GM19099 (cell line): ENCODE data around the gene COBLL1.

Experiments used
- POLR2A ChIP-seq: IDR thresholded peaks from 3 replicates; pipeline ENCODE4 v1.6.1; 2011; ENCODE audit warnings: low read depth; ENCODE audit not compliant: insufficient read length; ENCODE audit errors: extremely low read depth

The COBLL1 gene

GRCh38 chr2:164642268-164642667 lies 199.4 kb downstream of the COBLL1 start:
- TF ChIP-seq POLR2A, result no peak
